HG03432 (cell line): ENCODE data around the gene C16orf74.

Experiments
- ATAC-seq: cut with Tn5 transposase; IDR thresholded peaks from one replicate; pipeline ENCODE4 v1.9.1; 2021; ENCODE audit warnings: mild to moderate bottlenecking, moderate library complexity; ENCODE audit not compliant: unreplicated experiment

C16orf74 gene

GRCh38 chr16:85720302-85720637 is 30.6 kb downstream of the C16orf74 start:
- no peak for ATAC-seq

GRCh38 chr16:85719605-85720301 is 31.1 kb downstream of the C16orf74 start:
- ATAC-seq = no peak

- no peak for ATAC-seq
Observed at GRCh38 chr16:85718682-85719081, 32.2 kb downstream of the C16orf74 start.

GRCh38 chr16:85718153-85718477 is 32.8 kb downstream of the C16orf74 start:
- ATAC-seq = no peak

- ATAC-seq = no peak
Observed at GRCh38 chr16:85717393-85718152, 33.3 kb downstream of the C16orf74 start.

DNA sequence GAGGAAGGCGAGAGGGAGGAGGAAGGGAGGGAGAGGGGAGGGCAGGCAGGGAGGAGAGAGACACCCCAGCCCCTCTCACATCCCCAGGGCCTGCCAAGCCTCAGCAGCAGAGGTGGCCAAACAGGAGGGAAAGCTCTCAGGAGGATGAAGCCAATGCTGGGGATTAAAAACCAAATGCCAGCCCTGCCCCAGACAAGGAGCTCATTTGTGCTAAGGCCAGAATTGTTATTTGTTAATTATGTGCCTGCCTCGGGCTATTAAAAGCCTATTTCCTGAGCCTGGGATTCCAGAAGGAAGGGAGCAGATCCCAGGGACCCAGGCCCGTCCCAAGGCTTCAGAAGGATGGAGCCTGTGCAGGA is 34.2 kb downstream of the C16orf74 start:
- no peak for ATAC-seq

- ATAC-seq = no peak
Observed at GRCh38 chr16:85716022-85716679, 34.7 kb downstream of the C16orf74 start.

- ATAC-seq = no peak
Observed at GRCh38 chr16:85715169-85716021, 35.5 kb downstream of the C16orf74 start.

DNA sequence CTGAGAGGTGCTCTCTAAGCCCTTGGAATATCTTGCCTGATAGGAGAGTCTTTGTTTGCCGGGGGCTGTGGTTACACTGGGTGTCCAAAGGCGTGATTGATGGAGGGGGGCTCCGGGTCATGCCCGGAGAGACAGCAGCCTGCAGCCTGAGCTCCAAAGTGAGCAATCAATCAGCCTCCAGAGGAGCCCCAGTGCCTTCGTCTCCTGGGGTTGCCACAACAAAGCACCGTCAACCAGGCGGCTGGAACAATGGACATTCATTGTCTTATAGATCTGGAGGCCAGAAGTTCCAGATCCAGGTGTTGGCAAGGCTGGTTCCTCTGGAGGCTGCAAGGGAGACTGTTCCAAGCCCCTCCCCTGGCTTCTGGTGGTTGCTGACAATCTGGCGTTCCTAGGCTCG is 38.1 kb downstream of the C16orf74 start:
- ATAC-seq = no peak

- ATAC-seq = no peak
Observed at GRCh38 chr16:85711982-85712587, 38.8 kb downstream of the C16orf74 start.

DNA sequence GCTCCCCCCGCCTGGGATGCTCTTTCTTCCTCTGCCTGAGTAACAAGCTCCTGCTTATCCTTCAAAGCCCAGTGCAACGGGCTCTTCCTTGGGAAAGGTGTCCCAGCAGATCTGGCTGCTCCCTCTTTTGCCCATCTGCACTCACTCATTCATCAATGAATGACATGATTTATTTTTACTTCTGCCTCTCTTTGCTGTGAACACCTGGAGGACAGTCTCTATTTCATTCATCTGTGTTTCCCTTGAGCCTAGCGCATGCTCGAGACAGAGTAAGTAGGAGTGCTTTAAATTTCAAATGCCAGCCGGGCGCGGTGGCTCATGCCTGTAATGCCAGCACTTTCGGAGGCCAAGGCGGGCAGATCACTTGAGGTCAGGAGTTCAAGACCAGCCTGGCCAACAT is 40.2 kb downstream of the C16orf74 start:
- no peak for ATAC-seq

DNA sequence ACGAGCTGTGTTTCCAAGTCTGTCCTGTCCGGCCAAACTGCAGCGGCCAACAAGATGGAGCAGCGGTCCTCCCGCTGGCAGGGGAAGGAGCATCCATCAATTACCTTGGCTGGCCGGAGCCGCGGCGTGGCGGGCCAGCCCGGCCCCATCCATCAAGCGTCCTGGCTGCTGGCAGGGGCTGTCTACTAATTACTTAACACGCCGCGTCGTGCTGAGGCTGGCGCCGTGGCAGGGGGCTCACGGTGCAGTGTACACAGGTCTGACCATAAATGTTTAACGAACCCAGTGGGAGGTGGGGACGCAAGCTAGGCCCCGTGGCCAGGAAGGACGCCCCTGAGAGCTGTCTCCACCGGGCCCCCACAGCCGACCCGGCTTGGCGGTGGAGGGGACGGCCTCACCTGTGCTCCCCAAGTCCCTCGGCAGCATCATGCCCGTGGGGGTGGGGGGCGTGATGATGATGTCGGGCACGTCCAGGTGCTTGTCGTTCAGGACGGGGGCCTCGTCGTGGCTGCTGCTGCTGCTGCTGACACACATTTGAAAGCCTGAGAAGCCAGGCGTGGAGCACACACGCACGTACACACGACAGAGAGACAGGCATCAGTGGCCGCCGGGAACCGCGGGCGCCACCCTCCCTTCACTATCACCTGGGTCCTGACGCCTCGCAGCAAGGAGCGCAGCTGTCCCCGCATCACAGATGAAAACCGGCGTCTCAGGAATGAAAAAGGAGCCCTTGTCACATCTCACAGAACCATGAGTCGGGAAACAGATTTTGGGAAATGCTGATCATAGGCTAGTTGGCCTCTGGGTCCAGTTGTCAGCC is 40.9 kb downstream of the C16orf74 start:
- no peak for ATAC-seq

GRCh38 chr16:85708338-85708737 is 42.6 kb downstream of the C16orf74 start:
- no peak for ATAC-seq

DNA sequence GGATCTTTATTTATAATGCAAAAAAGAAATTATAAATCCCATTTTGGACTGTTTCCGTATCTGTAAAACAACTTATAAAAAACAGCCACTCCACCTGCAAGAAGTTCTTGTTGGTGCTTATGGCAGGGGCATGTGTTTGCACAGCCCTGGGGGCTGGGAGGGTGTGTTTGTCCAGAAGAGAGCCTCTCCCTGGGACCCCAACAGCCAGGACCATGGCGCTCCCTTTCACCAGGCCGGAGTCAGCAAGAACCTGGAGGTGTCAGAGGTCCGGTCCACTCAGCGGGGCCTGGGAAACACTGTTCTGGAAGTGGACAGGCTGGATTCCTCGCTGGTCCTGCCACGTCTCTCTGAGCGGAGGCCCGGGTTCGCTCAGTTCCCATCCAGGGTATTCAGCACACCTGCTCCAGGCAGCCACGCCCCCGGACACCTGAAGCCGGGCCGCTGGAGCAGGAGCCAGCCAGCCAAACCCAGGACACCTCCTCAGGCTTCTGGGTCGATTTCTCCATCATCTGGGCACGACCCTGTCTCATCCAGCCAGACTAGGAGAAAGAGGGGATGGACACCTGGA is 43.3 kb downstream of the C16orf74 start:
- no peak for ATAC-seq

DNA sequence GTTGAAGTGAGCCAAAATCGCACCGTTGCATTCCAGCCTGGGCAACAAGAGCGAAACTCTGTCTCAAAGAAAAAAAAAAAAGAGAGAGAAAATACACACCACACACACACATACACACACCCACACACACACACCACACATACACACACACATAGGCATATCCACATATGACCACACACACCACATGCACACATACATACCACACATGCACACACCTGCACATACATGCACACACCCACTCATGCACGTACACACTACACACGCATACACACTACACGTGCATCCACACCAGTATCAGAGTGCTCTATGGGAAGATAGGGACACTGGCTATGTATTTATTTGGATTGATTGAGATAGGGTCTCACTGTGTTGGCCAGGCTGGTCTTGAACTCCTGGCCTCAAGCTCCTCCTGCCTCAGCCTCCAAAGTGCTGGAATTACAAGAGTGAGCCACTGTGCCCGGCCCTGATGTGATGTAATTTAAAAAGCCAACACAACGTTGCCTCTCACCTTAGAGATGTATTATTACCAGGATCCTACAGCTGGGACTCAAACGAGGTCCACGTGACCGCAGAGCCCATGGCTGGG is 44.4 kb downstream of the C16orf74 start:
- no peak for ATAC-seq

DNA sequence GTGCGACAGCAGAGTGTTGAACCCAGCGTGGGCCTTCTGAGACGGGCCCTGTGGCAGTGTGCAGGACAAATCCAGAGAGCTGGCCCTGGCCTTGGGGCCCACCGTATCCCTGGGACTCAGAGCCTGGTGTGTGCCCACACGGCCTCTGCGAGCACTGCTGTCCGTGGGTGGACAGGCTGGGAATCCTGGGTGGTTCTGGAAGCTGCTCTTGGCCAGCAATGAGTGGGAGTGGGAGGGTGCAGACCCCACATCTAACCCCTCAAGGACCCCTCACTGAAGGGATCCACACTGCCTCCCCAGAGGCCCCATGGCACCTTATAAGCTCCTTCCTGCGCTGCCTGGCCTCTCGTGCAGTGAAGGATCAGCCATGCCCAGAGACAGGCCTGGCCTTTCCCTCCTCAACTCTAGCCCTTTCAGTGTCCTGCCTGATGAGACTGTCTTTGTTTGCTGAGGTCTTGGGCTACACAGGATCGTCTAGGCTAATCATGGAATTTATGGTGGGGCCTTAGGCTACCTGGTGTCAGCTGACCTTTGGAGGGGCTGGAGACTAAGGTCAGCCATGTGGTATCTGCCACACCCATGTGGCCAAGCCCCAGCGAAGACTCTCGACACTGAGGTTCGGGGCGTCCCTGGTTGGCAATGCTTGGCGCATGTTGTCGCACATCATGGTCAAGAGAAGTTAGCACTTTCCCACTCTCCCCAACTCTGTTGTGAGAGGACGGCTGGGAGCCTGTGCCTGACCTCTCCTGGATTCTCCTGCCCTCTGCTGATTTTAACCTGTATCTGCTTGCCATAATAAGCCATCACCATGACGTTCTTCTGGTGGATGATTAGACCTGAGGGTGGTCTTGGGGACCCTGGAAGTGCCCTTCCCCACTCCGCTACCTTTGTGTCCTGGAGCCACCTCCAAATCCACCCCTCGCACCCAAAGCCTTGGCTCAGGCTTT is 45.7 kb downstream of the C16orf74 start:
- no peak for ATAC-seq

GRCh38 chr16:85704011-85704410 is 46.9 kb downstream of the C16orf74 start:
- ATAC-seq = no peak

- no peak for ATAC-seq
Observed at GRCh38 chr16:85699628-85700027, 51.3 kb downstream of the C16orf74 start.
